GM12892 (cell line): ENCODE measurements around the gene NR3C1.
A peak's percentile ranks its signal among the peaks of the same experiment; 100 is the strongest.

Source experiments
- POLR2A ChIP-seq: IDR thresholded peaks from 2 replicates; pipeline ENCODE4 v1.6.1; 2011; ENCODE audit warnings: low read depth, low read length, control low read depth
- POLR2AphosphoS5 ChIP-seq: IDR thresholded peaks from 2 replicates; pipeline ENCODE4 v1.6.1; 2011; ENCODE audit warnings: low read depth, low read length, control low read depth

GRCh38 chr5:143376195-143376779, 27.2 kb downstream of the NR3C1 start:
- peak; percentile 80 for TF ChIP-seq POLR2AphosphoS5
- 0 out of 2 replicates have a peak, but pooled peaks have one; percentile 22 for TF ChIP-seq POLR2A
